M059J (cell line): ENCODE data around the gene SUSD1. TPM values are rescaled to one million over a fixed set of nuclear protein-coding genes. Genes with fewer than 3 reads are reported as not detected.
"Not testable (repeated sequence)": the region's sequence is repeated elsewhere in the genome, so short reads cannot be mapped to it uniquely, and the experiment has no call there.

Source experiments
- DNase-seq: peaks from one replicate; pipeline ENCODE4 v3.0.0-alpha.2; 2012; ENCODE audit warnings: low read depth
- total RNA-seq: library from RNA; depleted of rRNA; stranded (reverse); fragments of >200 nt; shearing (Covaris generic); gene quantifications from 2 replicates; pipeline ENCODE4 v1.2.3, GENCODE V29; 2014

The SUSD1 gene
- total RNA-seq, 1 experiment from 2014 or later: 16.4 TPM

GRCh38 chr9:112129246-112129645 is 45.9 kb downstream of the SUSD1 start:
- DNase-seq: no peak

GRCh38 chr9:112128399-112128798 is 46.7 kb downstream of the SUSD1 start:
- not testable (repeated sequence) for DNase-seq

- DNase-seq: no peak
These were observed 47.8 kb downstream of the SUSD1 start for GRCh38 chr9:112127281-112127680.

- no peak for DNase-seq
These were observed 49.1 kb downstream of the SUSD1 start for GRCh38 chr9:112125951-112126388.

GRCh38 chr9:112124156-112124555 is 50.9 kb downstream of the SUSD1 start:
- no peak for DNase-seq

GRCh38 chr9:112121633-112122032 is 53.5 kb downstream of the SUSD1 start:
- DNase-seq: no peak

- peak; percentile 7 for DNase-seq
These were observed 54.6 kb downstream of the SUSD1 start for GRCh38 chr9:112120439-112120925.

- no peak for DNase-seq
These were observed 55.1 kb downstream of the SUSD1 start for GRCh38 chr9:112120030-112120341.

GRCh38 chr9:112119225-112120029 is 55.7 kb downstream of the SUSD1 start:
- peak; percentile 70 for DNase-seq

GRCh38 chr9:112118009-112118408 is 57.1 kb downstream of the SUSD1 start:
- DNase-seq: no peak

- no peak for DNase-seq
These were observed 58.9 kb downstream of the SUSD1 start for GRCh38 chr9:112115970-112116753.

GRCh38 chr9:112115109-112115508 is 60.0 kb downstream of the SUSD1 start:
- DNase-seq: no peak

- peak; percentile 85 for DNase-seq
These were observed 62.0 kb downstream of the SUSD1 start for GRCh38 chr9:112112941-112113681.

GRCh38 chr9:112112519-112112918 is 62.6 kb downstream of the SUSD1 start:
- DNase-seq: peak; percentile 98

GRCh38 chr9:112111461-112111860 is 63.6 kb downstream of the SUSD1 start:
- DNase-seq: peak; percentile 7

GRCh38 chr9:112110777-112111113 is 64.4 kb downstream of the SUSD1 start:
- no peak for DNase-seq

- peak; percentile 65 for DNase-seq
These were observed 64.9 kb downstream of the SUSD1 start for GRCh38 chr9:112110094-112110776.

- DNase-seq: no peak
These were observed 70.2 kb downstream of the SUSD1 start for GRCh38 chr9:112104901-112105300.

- DNase-seq: no peak
These were observed 70.7 kb downstream of the SUSD1 start for GRCh38 chr9:112104401-112104800.

- DNase-seq: no peak
These were observed 71.7 kb downstream of the SUSD1 start for GRCh38 chr9:112103405-112103804.
